ENCODE data around the gene RNLS.

Gene RNLS

GRCh38 chr10:88234297-88234696 is 348.8 kb downstream of the RNLS start (continued):
- TF ChIP-seq CREB5 (CRISPR knock-in tag; IDR thresholded peaks at IDR 0.05; ENCODE audit: low read depth) (no peak), ZC3H10 (CRISPR knock-in tag; IDR thresholded peaks at IDR 0.05) (no peak), BACH2 (CRISPR knock-in tag; IDR thresholded peaks at IDR 0.05; ENCODE audit: borderline replicate concordance) (no peak), ZFP30 (CRISPR knock-in tag; IDR thresholded peaks at IDR 0.05) (no peak)

- ATAC-seq, result no peak
Measured at GRCh38 chr10:88233870-88234269, 349.2 kb downstream of the RNLS start.

GRCh38 chr10:88232983-88233543 is 350.1 kb downstream of the RNLS start:
- TF ChIP-seq CREB5 (CRISPR knock-in tag; IDR thresholded peaks at IDR 0.05; ENCODE audit: low read depth) (no peak), ZNF70 (CRISPR knock-in tag; IDR thresholded peaks at IDR 0.05) (0 out of 2 replicates have a peak, but pooled peaks have one; percentile 44), ZNF8 (CRISPR knock-in tag; IDR thresholded peaks at IDR 0.05) (no peak)
- no peak for ATAC-seq

More at GRCh38 chr10:88233870-88234269, 349.2 kb downstream of the RNLS start:
- no peak for TF ChIP-seq ZFP30 (CRISPR knock-in tag; IDR thresholded peaks at IDR 0.05)
- no peak for TF ChIP-seq CREB5 (CRISPR knock-in tag; IDR thresholded peaks at IDR 0.05; ENCODE audit: low read depth)
- no peak for TF ChIP-seq ZNF70 (CRISPR knock-in tag; IDR thresholded peaks at IDR 0.05)
- TF ChIP-seq ARNTL (CRISPR knock-in tag; IDR thresholded peaks at IDR 0.05; ENCODE audit: borderline replicate concordance, low read depth), result no peak
- TF ChIP-seq PATZ1 (CRISPR knock-in tag; IDR thresholded peaks at IDR 0.05; ENCODE audit: borderline replicate concordance), result no peak
- no peak for TF ChIP-seq ZNF8 (CRISPR knock-in tag; IDR thresholded peaks at IDR 0.05)
- no peak for TF ChIP-seq TOX (CRISPR knock-in tag; IDR thresholded peaks at IDR 0.05; ENCODE audit: borderline replicate concordance)
- TF ChIP-seq GLIS3 (CRISPR knock-in tag; IDR thresholded peaks at IDR 0.05), result no peak
- no peak for TF ChIP-seq BACH2 (CRISPR knock-in tag; IDR thresholded peaks at IDR 0.05; ENCODE audit: borderline replicate concordance)

GRCh38 chr10:88232029-88232895 is 350.9 kb downstream of the RNLS start:
- no peak for ATAC-seq
- TF ChIP-seq ZFP3 (CRISPR knock-in tag; IDR thresholded peaks at IDR 0.05), result no peak
- TF ChIP-seq ZNF8 (CRISPR knock-in tag; IDR thresholded peaks at IDR 0.05), result no peak
- TF ChIP-seq TCF4 (CRISPR knock-in tag; IDR thresholded peaks at IDR 0.05; ENCODE audit: borderline replicate concordance), result no peak
- no peak for TF ChIP-seq ESRRG (CRISPR knock-in tag; IDR thresholded peaks at IDR 0.05)
- TF ChIP-seq PPARA (CRISPR knock-in tag; IDR thresholded peaks at IDR 0.05; ENCODE audit: borderline replicate concordance), result no peak
- no peak for TF ChIP-seq RARB (CRISPR knock-in tag; IDR thresholded peaks at IDR 0.05)
- TF ChIP-seq BACH2 (CRISPR knock-in tag; IDR thresholded peaks at IDR 0.05; ENCODE audit: borderline replicate concordance), result no peak
- no peak for TF ChIP-seq TSHZ2 (CRISPR knock-in tag; IDR thresholded peaks at IDR 0.05)
- no peak for TF ChIP-seq PATZ1 (CRISPR knock-in tag; IDR thresholded peaks at IDR 0.05; ENCODE audit: borderline replicate concordance)
- no peak for TF ChIP-seq CSRNP3 (CRISPR knock-in tag; IDR thresholded peaks at IDR 0.05)
- TF ChIP-seq GLIS3 (CRISPR knock-in tag; IDR thresholded peaks at IDR 0.05), result no peak
- TF ChIP-seq SNAI2 (CRISPR knock-in tag; IDR thresholded peaks at IDR 0.05), result no peak
- TF ChIP-seq ZNF565 (CRISPR knock-in tag; conservative IDR thresholded peaks at IDR 0.05; ENCODE audit: low read depth), result no peak
- TF ChIP-seq ARNTL (CRISPR knock-in tag; IDR thresholded peaks at IDR 0.05; ENCODE audit: borderline replicate concordance, low read depth), result no peak
- TF ChIP-seq CREB5 (CRISPR knock-in tag; IDR thresholded peaks at IDR 0.05; ENCODE audit: low read depth), result no peak

Data from SK-N-SH treated with all-trans-retinoic acid at 6 μM for 48 hours (cell line).